Skin epidermis (tissue), 12 donors: Measurements from ENCODE around the gene GAMT.
A peak's percentile ranks its signal among the peaks of the same experiment; 100 is the strongest.
"Not testable (repeated sequence)": the region's sequence is repeated elsewhere in the genome, so short reads cannot be mapped to it uniquely, and the experiment has no call there.

Source experiments
- H3K27ac ChIP-seq, 21 experiments: fragments of 200-600 bp; sonication (generic) in 11 of 21; one replicate each; pipeline ENCODE4 v1.5.0; 2020; ENCODE audit warnings: mild to moderate bottlenecking in 3 of 21, inconsistent platforms in 2 of 21, moderate library complexity in 2 of 21
- H3K4me3 ChIP-seq, 7 experiments: fragments of 200-600 bp; sonication (generic) in 2 of 7; one replicate each; pipeline ENCODE4 v1.5.0; 2020; ENCODE audit warnings: inconsistent platforms in 2 of 7, mild to moderate bottlenecking in 2 of 7, moderate library complexity in 1 of 7

GAMT gene

GRCh38 chr19:1421958-1422305 is 20.6 kb upstream of the GAMT start:
- no peak overlapping the region for H3K4me3 ChIP-seq
- H3K27ac ChIP-seq = no peak overlapping the region

DNA sequence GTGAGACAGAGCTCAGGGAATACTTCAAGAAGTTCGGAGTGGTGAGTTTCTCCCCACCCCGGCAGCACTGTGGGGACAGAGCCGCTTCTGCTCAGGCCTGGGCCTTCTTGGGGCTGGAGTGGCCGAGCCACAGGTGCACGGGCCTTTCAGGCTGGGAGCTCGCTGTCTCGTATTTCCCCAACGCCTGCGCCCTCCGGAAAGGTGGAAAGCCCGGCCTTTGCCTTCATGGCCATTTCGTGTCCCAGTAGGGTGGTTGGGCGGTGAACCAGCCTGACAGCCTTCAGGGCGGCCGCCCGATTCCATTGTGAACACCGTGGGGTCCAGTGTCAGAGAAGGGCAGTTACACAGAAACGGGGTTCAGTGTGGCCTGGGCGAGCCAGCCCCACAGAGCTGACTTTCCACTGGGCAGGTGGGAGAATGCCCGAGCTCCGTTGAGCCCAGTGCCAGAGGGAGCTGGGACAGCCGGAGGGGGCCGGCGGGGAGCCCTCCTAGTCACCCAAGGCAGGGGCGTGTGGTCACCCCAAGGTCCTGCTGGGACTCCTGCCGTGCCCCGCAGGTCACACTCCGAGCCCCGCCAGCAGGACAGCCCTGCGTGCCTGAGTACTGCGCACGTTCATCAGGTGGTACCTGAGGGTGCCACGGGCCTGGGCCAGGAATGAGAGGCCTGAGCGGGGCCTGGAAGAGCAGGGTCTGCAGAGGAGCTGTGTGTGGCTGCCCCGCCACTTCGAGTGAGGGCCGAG is 20.0 kb upstream of the GAMT start:
- Histone ChIP-seq H3K27ac (no peak overlapping the region), H3K4me3 (no peak overlapping the region)

- H3K27ac ChIP-seq = no peak overlapping the region
- no peak overlapping the region for H3K4me3 ChIP-seq
Observed at GRCh38 chr19:1420590-1420989, 19.2 kb upstream of the GAMT start.

DNA sequence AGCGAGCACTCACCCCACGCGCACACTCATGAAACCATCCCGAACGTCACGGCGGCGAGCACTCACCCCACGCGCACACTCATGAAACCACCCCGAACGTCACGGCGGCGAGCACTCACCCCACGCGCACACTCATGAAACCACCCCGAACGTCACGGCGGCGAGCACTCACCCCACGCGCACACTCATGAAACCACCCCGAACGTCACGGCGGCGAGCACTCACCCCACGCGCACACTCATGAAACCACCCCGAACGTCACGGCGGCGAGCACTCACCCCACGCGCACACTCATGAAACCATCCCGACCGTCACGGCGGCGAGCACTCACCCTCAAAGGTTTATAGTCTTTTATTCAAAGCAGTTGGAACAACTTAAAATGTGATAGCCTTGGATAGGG is 18.7 kb upstream of the GAMT start:
- not testable (repeated sequence) for H3K27ac ChIP-seq, H3K4me3 ChIP-seq

DNA sequence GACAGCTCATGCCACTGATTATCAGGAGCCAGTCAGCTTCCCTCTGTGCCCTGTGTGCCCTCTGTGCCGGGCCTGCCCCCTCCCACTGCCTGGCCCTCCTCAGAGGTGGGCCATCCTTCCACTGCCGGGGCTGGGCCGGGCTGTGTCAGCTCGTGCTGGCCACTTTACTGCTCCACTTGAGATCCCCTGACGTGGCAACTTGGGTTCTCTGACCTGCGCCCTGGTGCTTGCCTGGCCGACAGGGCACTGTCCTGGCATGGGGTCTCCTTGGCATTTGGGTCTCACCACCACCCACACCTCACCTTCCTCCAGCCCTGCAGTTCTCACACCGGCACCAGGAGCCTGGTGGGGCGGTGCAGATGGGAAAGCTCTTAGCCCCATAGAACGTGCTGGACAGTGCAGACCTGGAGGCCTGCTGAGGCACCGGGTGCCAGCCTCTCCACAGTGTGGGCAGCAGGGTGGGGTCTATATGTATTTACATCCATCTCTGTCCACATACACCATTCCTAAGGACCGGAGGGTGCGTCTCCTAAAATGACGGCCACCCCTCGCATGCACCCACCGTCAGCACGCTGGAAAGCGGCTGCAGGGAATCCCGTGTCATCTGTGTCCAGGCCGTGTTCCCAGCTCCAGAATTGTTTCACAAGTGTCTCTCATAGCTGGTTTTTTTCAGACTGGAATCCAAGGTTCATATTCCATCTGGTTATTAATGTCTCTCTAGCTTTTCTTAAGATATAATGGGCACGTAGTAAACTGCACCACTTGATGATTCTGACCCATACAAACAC is 17.8 kb upstream of the GAMT start:
- H3K4me3 ChIP-seq = no peak overlapping the region
- no peak overlapping the region for H3K27ac ChIP-seq

- H3K27ac ChIP-seq = no peak overlapping the region
- H3K4me3 ChIP-seq = no peak overlapping the region
Observed at GRCh38 chr19:1418496-1418775, 17.1 kb upstream of the GAMT start.

GRCh38 chr19:1417681-1418495 is 16.5 kb upstream of the GAMT start:
- Histone ChIP-seq H3K27ac (peak overlapping the region in 4 of 21 experiments; percentile 9 to 75 (median 28)), H3K4me3 (no peak overlapping the region)

DNA sequence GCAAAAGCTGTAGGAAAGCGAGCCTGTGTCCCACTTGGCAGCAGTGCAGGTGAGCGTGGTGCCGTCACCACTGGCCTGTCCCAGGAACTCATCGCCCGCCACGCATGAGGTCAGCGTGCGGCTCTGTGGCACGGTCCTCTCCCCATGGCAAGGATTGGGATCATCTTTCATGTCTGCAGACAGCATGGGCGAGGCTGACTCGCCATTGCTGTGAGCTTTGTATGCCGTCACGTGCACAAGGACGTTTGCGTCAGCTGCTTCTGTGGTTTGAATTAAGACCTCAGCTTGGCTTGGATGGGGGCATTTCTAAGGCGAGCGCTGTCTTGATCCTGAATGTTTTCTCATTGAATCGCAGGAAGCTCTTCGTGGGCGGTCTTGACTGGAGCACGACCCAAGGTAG is 15.8 kb upstream of the GAMT start:
- H3K27ac ChIP-seq = peak overlapping the region in 9 of 21 experiments; percentile 5 to 85 (median 75)

DNA sequence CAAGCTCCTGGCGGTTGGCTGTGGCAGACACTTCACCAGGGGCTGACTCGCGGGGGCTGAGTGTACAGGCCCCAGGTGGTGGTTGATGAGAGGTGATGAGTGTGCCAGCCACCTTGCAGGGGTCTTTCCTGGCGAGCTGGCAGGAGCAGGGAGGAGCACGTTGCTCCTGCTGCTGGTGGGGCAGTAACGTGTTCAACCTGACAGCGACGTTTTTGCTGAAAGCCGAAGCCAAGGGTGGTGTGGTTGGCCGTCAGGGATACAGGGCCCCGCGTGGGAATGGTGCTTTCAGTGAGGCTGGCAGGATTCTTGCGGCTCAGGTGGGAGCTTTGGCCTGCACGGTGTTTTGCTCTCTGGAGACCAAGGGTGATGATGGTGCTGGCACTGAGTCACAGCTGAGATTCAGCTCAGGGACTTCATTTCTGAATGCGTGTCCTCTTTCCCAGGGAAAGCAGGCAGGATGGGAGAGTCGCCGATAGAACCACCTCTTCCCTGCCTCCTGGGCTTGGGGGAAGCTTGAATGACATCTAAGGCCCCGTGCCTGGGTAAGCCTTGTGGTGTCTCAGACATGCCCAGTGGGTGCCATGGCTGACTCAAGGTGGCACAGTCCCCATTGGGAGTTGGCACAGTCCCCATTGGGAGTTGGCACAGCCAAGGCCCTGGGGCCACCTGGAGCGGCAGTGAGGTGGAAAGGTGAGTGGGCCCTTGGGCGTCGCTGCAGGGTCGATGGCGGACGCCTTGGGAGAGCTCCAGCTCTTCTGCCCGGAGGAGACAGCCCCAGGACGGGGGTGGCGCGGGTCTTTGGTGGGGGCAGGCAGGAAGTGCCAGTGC is 14.9 kb upstream of the GAMT start:
- Histone ChIP-seq H3K4me3 (no peak overlapping the region), H3K27ac (peak overlapping the region in 19 of 21 experiments; percentile 30 to 85 (median 74))

More for the DNA sequence above, 15.8 kb upstream of the GAMT start:
- no peak overlapping the region for H3K4me3 ChIP-seq

GRCh38 chr19:1412995-1413800 is 11.9 kb upstream of the GAMT start:
- peak overlapping the region in 3 of 21 experiments; percentile 33 to 61 (median 57) for H3K27ac ChIP-seq
- H3K4me3 ChIP-seq = no peak overlapping the region

GRCh38 chr19:1412323-1412923 is 11.1 kb upstream of the GAMT start:
- H3K4me3 ChIP-seq = no peak overlapping the region
- H3K27ac ChIP-seq = peak overlapping the region in 7 of 21 experiments; percentile 15 to 61 (median 48)

DNA sequence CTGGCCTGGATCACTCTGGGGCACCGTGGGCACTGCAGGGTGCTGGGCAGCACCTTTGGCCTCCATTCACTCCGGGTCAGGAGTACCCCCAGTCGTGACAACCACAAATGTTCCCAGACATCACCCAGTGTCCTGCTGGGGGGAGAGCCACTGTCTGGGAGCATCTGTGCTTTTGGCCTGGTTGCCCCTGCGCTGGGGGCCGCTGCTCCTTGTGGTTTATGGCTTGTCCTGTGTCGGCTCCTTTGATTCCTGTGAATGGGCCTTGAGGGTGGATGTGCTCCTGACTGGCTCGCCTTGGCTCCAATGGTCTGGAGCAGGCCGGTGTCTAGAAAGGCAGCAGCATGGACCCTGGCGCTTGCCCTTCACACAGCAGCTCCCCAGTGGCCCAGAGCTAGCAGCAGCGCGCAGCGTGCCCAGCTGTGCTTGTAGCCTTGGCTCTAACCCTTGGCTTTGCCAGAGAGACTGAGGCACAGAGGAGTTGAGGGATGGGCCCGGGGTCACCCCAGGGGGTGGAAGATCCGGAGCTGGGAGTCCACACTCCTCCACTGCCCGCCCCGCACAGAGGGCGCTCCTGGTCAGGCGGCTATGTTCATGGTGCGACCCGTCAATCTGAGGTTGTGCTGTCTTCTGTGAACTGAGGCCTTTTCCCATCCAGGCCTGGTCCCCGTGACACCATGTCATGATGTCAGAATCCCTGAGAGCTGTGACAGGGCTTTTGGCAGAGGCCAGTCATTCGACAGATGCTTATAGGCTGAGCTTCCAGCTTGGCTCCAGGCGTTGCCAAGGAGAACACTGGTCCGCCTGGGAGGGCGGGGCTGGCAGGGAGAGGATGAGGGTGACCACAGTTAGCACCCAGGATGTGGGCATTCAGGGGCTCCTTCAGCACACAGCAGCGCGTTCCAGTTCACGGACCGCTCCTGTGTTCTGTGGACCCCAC is 10.2 kb upstream of the GAMT start:
- no peak overlapping the region for H3K4me3 ChIP-seq
- peak overlapping the region in 11 of 21 experiments; percentile 0 to 98 (median 48) for H3K27ac ChIP-seq

- H3K4me3 ChIP-seq = no peak overlapping the region
- H3K27ac ChIP-seq = peak overlapping the region in 11 of 21 experiments; percentile 0 to 99 (median 50)
Observed at GRCh38 chr19:1410789-1411188, 9.4 kb upstream of the GAMT start.

DNA sequence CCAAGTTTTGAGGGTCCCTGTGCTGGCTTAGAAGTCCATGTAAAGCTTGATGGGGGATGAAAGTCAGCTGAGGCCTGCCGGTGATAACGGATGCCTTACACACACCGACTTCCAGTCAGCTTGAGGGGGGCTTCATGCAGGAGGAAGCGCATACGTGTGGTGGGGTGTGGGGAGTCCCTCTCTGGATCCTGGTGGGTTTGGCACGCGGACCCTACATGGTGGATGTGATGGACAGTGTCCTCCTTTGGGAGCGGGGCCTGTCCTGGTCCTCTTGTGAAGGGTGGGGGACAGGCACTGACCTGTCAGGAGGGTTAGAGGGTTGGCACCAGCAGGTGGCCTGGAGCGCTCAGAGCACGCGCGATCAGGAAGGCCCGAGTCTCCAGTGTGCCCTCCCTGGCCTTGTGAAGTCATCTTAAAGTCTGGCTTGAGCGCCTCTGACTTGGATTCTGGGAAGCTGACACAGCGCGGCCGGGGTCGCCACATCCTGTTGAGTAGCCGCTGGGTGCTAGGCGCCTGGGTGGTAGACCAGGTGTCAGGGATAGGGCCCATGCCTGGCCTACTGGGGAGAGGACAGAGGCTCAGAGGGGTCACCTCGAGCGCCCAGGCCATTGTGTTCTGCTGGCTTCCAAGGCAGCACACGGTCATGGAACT is 8.9 kb upstream of the GAMT start:
- H3K27ac ChIP-seq = peak overlapping the region in 11 of 21 experiments; percentile 0 to 99 (median 54)

GRCh38 chr19:1409204-1410005 is 8.1 kb upstream of the GAMT start:
- Histone ChIP-seq H3K4me3 (peak overlapping the region; percentile 75 to 99 (median 97)), H3K27ac (peak overlapping the region in 20 of 21 experiments; percentile 89 to 100 (median 98))

More for the DNA sequence above, 8.9 kb upstream of the GAMT start:
- peak overlapping the region in 1 of 7 experiments; percentile 89 for H3K4me3 ChIP-seq
